NOMO-1 treated with DMSO at 0.1 percent for 48 hours (cell line): ENCODE measurements around the gene FBXL16.

Experiments used
- DNase-seq: peaks from one replicate; lab custom pipeline; 2025; ENCODE audit not compliant: unreplicated experiment; lab: John Stamatoyannopoulos, UW

FBXL16 gene

DNA sequence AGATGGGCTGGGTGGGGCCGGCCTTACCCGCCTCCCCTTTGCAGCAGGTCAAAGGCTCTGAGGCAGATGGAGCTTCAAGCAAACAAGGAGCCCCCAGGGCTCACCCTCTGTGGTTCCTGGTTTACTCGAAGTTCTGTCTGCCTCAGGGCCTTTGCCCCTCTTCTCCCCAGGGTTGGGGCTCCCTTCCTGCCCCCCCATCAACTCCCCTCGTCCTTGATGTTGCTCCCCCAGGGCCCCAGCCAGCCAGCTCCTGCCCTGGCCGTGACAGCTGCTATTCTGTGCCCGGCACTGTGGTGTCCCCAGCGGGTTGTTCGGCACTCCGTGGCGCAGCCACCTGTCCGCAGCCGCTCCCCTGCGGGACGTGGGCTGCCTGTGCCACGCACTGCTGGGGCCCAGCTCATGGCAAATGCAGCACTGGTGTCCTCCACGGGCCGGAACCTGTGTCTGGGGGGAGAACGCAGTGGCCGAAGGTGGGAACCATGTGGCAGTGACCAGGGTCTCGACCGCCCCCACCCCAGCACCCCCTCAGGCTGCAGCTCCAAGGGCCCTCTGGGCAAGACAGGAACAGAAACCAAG, 5.0 kb upstream of the FBXL16 start:
- no peak for DNase-seq

DNA sequence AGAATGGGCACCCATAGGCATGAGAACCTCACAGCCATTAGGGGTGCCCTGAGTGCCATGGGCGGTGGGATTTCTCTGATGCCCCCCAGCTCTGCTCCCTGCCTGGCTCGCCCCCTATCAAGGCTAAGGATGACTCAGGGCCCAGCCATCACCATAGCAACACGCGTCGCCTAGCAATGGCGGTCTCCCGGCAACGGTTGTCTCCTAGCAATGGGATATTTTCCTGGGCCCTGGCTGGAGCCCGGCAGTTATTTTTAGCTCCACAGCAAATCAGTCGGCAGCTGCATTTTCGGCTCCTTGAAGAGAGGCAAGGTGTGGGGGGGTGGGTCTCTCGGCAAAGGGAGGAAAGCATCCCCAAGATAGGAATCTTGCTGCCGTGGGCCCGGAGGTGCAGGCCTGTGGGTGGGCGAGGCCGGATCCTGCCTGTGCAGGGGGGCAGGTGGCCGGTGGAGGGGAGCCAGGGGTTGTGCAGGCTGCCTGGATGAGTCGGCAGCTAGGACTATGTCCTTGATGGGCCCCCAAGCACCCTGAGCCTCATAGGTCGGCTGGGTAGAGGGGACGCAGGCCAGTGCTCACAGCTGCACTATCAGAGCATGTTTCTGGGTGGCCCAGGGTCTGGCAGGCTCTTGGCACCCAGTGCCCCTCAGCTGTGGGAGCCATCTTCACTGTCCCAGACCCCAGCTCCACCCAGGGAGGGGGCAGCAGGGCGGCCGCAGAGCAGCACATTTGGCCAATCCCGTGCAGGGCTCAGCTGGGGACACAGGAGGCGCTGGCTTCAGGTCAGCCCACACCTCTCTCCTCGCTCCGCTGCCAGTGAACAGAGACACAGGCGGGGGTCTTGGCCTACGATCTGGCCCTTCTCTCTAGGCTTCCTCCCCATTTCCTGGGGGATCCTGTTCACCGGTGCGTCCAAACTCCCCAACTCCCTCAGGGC, 4.2 kb upstream of the FBXL16 start:
- no peak for DNase-seq

DNA sequence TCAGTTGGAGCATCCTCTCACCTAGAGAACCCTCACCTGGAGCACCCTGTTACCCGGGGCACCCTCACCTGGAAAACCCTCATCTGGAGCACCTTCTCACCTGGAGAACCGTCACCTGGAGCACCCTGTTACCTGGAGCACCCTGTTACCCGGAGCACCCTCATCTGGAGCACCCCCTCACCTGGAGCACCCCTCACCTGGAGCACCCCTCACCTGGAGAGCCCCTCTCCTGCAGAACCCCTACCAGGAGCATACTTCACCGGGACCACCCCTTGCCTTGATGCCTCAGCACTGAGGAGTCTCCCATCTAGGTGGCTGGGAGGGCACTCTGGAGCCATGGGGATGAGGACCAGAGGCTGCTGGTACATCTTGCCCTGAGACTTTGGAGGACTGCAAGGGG, 3.4 kb upstream of the FBXL16 start:
- DNase-seq = no peak

DNA sequence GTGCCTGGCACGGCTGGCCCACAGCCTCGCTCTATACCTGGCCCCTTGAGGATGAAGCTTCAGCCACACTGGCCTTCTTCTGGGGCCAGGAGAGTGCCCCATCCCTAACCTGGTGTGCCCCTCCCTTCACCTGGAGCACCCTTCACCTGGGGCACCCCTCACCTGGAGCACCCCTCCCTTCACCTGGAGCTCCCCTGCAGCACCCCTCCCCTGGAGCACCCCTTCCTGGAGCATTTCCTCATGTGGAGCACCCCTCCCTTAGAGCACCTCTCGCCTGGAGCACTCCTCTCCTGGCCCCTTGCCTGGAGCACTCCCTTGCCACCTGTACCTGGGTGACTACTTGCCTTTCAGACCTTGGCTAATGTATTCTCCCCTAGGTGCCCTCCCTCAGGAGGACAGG, 2.4 kb upstream of the FBXL16 start:
- DNase-seq = no peak

DNA sequence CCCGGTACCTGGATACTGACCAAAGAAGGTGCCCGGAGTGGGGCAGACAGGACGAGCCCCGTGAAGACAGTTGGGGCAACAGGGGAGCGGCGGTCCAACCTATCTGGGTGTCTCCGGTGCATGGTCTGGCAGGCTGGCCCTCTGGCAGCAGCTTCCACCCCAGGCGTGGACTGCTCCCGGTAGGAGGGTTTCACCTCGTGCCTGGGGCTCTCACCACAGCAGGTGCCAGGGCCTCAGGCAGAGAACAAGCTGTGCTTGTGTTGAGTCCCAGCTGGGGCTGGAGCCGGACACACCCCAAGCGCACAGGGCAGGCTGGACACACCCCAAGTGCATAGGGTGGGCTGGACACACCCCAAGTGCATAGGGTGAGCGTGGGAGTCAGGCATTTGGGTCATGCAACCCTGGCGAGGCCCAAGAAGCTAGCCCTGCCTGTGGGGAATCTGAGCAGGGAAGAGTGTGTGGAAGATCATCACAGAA, 1.5 kb upstream of the FBXL16 start:
- DNase-seq = no peak

DNA sequence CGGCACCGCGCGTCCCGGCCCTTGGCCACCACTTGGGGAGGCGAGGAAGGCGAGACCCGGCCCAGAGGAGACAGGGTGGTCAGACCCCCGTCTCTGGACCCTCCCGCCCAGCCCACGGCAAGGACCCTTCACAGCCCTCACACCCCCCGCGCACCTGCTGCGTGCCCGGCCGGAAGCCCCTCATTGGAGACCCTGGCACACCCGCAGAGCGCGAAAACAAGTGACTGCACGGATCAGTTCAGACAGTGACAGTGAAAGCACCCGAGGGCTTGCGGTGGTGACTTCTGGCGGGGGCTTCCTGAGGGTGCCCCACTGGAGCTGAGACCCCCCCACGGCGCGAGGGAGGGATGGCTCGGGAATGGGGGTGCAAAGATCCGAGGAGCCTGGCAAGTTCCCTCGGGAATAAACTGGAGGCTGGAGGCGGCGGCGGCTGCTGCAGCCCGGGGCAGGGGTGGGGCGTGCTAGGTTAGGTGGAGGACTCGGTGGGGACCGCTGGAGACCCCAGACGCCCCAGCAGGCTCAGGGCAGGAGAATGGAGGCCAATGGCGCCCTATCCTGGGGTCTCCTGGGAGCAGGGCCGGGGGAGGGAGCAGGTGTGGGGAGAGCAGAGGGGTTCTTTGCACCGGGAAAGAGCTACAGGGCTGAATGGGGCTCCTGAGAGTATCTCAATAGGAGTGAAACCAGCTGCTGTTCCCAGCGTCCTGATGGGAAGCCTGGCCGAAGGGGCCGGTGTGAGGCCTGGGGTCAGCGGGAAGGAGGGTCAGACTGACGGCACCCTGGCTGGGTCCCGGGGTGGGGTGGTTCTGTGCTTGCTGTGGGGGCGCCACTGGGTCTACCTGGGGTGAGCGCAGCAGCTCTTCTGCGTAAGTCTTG, 824 bp upstream of the FBXL16 start:
- DNase-seq = no peak

DNA sequence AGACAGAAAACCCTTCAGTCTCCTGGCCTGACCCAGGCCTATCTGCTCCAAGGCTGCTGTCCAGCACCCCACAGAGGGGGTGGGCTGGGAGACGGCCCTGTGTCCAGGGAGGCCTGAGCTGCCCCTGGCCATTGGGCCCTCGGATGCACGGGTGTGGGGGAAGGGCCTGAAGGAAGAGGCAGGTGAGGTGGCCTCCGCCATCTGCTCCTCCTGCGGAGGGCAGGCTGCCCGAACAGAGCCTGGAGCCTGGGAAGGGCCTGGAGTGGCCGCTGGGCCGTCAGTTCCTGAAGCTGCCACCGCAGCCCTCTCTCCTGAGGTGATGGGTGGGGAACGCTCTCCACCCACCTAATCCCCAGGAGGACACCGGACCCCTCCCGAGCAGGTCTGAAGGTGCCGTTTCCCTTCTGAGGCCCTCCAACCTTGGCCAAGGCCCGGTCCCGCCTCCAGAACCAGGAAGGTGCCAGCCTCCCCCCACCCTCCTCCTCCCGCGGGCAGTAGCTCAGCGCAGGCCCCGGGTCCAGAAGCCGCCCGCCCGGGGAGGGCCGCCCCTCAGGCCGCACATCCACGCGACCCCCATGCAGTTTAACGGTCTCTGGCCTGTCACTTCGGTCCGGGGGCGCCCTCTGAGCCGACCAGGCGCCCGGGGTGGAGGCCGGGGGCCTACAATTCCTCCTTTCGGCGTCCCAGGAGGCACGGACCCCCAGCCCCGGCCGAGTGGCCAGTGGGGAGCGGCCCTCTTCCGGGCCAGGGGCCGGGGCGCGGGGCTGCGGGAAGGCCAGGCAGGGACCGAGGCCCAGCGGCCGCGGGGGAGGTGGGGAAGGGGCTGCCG, 835 bp downstream of the FBXL16 start:
- DNase-seq = no peak

DNA sequence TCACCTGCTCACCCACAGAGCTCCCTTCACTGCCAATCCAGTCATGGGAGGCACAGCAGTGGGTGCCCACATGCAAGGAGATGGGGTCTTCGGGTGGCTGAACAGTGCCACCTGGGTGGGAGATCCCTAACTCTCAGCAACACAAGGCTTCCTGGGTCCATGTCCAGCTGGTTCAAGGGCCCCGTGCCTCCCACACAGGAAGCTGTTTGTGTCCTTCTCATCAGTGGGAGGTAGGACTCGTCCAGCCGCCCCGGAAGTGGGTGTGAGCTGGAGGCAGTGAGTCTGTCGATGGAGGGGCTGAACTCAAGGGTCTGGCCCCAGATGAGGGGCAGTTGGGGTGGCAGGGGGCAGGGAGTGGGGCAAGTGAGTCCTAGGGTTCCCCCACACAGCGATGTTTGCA, 1.6 kb downstream of the FBXL16 start:
- DNase-seq = no peak

DNA sequence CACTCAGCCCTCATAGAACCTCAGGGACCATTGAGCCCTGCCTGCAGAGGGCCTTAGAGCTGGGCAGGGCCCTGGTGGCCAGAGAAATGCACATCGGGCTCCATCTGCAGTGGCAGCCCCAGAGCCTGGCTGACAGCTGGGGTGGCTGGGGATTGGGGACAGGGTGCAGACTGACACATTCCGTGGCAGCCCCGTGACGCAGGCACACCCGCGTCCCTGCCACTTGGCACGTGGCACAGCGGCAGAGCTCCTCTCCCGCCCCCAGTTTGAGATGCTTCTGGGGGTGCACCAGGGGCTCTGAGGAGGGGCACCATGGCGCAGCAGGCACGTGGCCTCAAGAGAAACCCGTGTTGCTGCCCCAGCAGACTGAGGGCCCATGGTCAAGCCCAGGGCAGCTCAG, 2.2 kb downstream of the FBXL16 start:
- no peak for DNase-seq

DNA sequence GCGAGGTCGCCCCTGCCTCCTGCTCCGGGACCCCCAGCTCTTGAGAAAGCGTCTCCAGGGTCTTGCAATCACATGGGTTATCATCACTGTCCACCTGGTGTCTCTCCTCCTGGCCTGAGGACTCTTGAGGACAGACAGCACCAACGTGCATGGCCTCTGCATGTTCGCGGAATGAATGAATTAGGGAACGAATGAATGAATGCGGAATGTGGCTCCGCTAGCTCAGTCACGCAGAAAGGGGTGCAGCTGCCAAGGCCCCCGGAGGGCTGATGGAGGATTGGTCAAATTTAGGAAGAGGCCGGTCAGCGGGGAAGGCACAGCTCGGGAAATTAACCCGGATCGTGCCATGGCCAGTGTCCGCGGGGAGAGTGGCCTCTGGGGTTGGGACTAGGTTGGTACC, 3.3 kb downstream of the FBXL16 start:
- no peak for DNase-seq

DNA sequence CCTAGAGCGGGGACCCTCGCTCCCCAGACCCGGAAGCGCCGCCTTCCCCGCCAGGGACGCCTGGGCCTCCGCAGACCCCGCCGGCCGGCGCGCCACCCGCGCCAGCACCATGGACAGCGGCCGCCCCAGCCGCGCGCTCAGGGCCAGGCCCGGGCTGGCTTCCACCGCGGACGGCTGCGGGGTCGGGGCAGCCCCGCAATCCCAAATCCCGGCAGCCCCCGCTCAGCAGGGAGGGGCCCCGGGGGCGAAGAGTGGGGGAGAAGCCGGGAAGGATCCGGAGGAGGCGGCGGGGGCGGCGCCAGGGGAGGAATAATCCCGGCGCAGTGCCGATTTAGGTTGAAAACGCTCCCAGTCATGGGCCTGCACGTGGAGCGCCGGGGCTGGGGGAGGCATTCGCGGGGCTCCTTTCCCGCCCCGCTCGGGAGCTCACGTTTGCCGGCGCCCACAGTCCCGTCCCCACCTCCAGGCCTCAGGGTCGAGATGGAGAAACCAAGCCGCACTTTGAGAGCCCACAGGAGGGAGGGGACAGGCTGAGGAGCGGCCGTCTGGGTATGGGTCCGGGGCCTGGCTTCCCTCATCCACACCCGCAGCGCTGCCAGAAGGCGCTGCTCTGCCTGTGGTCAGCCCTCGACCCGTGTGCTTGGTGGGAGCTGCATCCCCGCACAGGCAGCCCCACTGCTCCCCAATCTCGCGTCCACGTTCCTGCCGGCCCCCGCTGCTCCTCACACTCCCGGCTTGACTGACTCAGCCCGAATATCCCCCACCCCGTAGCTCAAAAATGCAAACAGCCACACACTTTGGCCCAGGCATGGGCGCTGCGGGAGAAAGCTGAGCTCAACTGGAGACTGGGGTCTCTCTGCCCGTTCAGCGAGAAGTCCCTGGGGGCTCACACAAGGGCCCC, 4.7 kb downstream of the FBXL16 start:
- no peak for DNase-seq

DNA sequence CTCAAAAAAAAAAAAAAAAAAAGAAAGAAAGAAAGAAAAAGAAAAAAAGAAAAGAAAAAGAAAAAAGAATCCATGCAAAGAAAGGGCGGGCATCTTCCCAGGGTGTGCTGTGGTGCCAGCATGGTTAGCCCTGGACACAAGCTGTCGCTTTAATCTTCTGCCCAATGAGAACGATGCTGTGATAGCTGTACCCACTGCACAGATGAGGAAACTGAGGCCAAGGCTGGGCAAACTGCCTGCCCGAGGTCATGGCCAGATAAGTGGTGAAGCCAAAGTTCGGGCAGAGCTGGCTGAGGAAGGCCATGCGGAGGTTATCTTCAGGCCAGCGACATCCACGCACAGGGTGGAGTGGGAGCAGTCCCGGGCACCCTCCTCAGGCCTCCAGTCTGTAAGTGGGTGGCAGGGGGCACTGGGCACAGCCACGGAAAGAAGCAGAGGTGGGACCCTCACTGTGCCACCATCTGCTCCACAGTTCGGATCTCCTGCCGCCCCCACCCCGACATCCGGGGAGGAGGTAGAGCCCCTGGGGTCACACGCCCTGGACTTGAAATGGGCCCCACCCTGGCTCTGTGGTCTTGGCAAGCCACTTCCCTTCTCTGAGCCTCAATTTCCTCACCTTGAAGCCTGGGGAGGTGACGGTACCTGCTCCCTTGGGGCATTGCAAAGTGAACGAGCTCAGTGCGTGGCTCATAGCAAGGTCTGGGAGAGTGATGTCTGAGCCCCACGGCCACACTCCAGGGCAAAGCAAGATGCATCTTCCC, 6.5 kb downstream of the FBXL16 start:
- DNase-seq = no peak

DNA sequence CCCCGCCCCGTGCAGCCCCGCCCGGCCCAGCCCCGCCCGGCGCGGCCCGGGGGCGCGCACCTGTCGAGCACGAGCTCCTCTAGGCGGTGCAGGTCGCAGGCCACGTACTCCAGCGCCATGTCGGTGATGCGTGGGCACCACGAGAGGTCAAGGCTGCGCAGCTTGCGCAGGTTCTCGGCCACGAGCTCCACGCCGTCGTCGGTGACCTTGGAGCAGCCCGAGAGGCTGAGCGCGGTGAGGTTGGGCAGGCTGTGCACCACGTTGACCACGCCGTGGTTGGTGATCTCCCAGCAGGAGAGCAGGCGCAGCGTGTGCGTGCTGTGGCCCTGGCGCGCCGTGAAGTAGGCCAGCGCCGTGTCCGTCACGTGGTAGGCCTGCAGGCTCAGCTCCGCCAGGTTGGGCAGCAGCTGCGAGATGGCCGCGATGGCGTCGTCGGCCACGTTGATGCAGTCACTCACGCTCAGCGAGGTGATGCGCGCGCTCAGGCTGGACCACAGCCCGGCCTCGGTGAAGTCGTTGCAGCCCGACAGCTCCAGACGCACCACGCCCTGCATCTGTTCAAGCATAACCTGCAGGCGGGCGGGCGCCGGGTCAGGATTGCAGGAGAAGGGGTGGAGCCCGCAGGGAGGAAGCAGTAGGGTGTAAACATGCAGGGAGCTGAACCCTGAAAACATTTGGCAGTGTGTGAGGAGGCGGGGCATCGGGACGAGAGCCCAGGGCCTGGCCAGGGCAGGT, 10.1 kb downstream of the FBXL16 start:
- DNase-seq = peak; percentile 44

DNA sequence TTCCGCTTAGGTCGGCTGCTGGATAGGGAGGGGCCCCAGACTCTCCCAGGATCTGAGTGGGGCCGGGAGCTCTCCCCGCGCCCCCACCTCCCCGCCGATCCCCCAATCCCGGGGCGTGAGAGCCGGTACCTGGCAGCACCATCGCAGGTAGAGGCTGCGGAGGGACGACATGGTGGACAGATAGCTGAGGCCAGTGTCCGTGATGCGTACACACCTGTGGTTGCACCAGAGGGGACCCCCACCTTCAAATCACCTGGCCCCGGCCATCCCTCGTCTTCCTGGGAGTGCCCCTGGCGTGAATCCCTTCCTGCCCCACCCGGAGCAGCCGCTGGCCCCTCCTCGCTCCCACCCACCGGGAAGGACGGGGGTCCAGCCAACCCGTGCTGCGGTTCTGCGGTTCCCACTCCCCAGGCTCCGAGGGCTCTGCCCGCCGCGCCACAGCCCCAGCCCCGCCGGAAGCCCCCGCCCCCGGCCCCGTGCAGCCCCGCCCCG, 10.7 kb downstream of the FBXL16 start:
- DNase-seq = no peak

DNA sequence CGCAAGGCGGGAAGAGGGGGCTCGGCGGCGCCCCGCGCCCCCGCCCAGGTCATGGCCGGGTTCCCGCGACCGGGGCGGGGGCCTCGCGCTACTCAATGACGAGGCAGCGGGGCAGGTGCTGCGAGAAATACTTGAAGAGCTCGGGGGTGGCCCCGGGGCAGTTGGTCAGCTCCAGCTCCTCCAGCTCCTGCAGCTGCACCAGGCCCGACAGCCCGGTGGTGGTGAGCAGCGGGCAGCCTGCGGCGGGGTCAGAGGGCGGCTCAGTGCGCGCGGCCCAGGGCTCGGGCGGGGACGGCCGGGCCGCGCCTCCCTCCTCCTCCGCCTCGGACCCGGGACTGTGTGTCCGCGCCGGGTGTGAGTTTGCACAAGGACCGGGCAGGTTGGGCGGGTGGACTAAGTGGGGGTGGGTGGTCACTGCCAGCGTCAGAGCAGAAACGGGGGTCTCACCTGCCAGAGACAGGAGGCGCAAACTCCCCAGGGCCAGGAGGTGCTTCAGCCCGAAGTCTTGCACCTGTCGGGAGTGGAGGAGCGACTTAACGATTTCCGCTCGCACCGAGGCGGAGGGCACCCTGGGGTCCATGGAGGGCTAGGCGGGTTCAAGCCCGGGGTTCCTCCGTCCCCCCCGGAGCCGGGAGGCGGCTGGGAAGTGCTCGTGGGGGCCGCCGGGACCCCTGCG, 11.3 kb downstream of the FBXL16 start:
- DNase-seq = no peak

DNA sequence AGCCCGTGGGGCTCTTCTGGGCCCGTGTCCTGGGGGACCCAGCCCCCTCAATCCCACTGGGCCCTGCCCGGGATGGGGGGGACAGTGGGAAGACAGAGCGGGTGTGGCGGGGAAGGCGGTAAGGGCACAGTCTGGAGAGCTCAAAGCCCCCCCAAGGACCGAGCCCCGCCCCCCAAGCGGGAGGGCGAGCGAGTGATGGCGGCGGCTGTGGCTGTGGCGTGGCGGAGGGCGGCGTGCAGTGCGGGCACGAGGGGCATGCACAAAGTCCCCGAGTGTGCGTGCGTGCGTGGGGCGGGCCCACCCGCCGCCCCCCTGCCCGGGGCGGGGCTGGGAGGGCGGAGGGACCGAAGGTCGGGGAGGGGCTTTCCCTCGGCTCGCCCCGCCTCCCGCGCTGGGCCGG, 11.8 kb downstream of the FBXL16 start:
- DNase-seq = no peak

DNA sequence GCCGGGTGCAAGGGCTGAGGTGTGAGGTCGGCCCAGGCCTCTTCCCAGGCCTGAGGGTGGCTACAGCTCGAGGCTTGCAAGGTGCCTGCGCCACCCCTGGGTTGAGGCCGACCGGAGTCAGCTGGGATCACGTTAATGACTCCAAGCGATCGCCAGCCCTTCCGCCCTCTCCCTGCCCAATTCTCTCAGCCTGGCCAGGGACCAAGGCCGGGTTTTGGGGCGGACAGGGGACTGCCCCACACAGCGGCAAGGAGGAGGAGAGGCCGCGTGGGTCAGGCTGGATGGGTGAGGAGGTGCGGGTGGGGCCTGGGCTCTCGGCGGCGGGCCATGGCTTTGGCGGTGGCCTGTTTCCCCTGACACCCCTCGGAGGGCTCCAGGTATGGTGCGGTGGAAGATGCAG, 12.2 kb downstream of the FBXL16 start:
- DNase-seq = no peak
